Measurements from ENCODE around the gene DCHS1.

The DCHS1 gene

DNA sequence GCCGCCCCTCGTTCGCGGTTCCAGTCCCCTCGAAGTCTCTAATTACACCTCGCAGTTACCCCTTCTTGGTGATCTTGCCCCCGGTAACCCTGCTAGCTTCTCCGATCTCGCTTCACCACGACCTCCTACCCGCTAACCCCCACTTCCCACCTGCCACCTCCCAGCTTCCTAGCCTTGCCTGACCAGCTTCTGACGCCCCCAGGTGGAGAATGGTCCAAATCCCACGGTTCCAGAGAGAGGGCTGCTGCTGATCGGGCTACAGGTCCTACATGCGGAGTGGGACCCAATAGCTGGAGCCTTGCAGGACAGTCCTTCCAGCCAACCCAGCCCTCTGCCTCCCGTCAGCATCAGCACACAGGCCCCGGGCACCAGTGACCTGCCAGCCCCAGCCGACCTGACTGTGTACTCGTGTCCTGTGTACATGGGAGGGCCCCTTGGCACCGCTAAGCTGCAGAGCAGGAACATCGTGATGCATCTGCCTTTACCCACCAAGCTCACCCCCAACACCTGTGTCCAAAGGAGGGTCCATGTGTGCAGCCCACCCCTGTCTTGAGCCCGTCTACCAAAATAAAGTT lies 84.1 kb downstream of the DCHS1 start (continued):
- TF ChIP-seq, protein P1, sequence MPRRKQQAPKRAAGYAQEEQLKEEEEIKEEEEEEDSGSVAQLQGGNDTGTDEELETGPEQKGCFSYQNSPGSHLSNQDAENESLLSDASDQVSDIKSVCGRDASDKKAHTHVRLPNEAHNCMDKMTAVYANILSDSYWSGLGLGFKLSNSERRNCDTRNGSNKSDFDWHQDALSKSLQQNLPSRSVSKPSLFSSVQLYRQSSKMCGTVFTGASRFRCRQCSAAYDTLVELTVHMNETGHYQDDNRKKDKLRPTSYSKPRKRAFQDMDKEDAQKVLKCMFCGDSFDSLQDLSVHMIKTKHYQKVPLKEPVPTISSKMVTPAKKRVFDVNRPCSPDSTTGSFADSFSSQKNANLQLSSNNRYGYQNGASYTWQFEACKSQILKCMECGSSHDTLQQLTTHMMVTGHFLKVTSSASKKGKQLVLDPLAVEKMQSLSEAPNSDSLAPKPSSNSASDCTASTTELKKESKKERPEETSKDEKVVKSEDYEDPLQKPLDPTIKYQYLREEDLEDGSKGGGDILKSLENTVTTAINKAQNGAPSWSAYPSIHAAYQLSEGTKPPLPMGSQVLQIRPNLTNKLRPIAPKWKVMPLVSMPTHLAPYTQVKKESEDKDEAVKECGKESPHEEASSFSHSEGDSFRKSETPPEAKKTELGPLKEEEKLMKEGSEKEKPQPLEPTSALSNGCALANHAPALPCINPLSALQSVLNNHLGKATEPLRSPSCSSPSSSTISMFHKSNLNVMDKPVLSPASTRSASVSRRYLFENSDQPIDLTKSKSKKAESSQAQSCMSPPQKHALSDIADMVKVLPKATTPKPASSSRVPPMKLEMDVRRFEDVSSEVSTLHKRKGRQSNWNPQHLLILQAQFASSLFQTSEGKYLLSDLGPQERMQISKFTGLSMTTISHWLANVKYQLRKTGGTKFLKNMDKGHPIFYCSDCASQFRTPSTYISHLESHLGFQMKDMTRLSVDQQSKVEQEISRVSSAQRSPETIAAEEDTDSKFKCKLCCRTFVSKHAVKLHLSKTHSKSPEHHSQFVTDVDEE (CRISPR knock-in tag; IDR thresholded peaks at IDR 0.05), result no peak
- TF ChIP-seq, protein P2, sequence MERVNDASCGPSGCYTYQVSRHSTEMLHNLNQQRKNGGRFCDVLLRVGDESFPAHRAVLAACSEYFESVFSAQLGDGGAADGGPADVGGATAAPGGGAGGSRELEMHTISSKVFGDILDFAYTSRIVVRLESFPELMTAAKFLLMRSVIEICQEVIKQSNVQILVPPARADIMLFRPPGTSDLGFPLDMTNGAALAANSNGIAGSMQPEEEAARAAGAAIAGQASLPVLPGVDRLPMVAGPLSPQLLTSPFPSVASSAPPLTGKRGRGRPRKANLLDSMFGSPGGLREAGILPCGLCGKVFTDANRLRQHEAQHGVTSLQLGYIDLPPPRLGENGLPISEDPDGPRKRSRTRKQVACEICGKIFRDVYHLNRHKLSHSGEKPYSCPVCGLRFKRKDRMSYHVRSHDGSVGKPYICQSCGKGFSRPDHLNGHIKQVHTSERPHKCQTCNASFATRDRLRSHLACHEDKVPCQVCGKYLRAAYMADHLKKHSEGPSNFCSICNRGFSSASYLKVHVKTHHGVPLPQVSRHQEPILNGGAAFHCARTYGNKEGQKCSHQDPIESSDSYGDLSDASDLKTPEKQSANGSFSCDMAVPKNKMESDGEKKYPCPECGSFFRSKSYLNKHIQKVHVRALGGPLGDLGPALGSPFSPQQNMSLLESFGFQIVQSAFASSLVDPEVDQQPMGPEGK (CRISPR knock-in tag; IDR thresholded peaks at IDR 0.05; ENCODE audit: borderline replicate concordance), result no peak
- no peak for TF ChIP-seq SNAI2 (CRISPR knock-in tag; IDR thresholded peaks at IDR 0.05)

Data from SK-N-SH treated with all-trans-retinoic acid at 6 μM for 48 hours (cell line).